ENCODE results near the gene GABBR2.

The GABBR2 gene

DNA sequence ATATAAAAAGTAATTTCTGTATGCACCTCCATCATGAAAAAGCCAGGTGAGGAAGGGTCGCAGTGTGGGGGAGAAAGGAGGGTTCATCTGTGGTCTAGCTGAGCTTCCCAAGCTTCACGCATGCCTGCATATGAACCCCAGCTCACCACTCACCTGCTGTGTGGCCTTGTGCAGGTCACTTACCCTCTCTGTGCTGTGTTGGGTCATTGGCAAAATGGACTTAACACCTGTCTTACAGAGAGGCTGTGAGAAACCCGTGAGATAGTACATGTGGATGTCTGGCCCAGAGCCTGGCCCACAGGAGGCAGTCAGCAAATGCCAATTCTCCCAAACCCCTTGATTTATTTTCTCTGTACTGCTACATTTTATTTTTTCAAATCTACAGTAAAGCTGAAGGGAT is 88.9 kb downstream of the GABBR2 start:
- no peak for DNase-seq

- no peak for DNase-seq
Observed at GRCh38 chr9:98615633-98616032, 93.1 kb downstream of the GABBR2 start.

GRCh38 chr9:98614941-98615340 is 93.8 kb downstream of the GABBR2 start:
- no peak for DNase-seq

DNA sequence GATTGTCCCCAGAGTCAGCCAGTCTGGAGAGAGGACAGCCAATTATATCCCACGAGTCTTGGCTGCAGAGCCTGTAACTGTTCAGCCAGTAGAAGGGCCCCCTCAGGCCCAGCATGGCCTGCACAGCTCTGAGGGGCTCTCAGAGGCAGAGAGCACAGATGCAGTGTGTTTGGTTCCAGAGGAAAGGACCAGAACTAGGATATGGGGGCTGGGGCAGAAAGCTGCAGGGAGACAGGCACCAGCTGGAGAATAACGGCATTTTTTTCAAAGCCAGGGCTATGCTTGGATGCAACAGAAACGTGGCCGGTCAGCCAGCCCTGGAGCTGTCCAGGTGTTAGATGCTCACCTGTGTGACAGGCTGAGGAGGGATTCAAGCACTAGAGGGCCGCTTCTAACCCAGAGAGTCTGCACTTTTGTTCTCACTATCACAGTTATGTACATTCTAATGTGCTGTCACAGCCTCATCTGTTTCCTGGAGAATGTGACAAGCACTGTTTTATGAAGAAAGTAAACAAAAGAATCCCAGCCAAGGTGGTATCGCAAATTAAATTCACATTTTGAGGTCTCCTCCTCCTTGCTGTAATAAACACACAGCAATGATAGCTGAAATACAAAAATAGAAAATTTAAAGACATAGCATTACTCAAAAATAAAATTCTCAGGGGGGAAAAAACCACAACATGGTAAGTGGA is 96.5 kb downstream of the GABBR2 start:
- DNase-seq: no peak

DNA sequence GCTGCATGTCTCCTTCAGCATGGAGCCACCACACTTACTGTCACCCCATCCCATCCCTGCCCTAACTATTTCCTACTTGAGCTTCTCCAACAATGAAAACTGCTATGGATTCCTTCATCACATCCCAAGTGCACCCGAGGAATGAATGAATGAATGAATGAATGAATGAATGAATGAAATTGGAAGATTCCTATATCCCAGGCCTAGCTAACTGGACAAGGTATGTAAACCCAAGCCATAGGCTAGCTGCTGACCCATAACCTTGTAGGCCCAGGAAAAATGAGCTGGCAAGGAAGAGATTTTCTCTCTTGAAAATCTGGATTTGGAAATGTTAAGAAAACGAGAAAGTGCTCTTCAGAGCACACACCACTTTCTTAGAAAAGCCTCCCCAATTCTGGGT is 97.4 kb downstream of the GABBR2 start:
- DNase-seq: no peak

DNA sequence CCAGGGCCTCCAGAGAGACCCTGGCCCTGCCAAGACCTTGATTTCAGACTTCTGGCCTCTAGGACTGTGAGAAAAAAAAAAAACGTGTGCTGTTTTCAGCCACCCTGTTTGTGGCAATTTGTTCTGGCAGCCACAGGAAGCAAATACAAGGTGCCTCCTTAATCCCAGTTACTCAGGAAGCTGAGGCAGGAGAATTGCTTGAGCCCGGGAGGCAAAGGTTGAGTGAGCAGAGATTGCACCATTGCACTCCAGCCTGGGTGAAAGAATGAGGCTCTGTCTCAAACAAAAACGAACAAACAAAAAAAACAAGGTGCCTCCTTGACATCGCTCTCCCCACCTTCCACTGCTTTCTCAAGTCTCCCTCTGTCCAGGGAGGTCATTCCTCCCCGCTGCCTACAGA is 98.0 kb downstream of the GABBR2 start:
- DNase-seq: no peak

- DNase-seq: no peak
Observed at GRCh38 chr9:98610211-98610610, 98.5 kb downstream of the GABBR2 start.

GRCh38 chr9:98609646-98610045 is 99.1 kb downstream of the GABBR2 start:
- DNase-seq: no peak

DNA sequence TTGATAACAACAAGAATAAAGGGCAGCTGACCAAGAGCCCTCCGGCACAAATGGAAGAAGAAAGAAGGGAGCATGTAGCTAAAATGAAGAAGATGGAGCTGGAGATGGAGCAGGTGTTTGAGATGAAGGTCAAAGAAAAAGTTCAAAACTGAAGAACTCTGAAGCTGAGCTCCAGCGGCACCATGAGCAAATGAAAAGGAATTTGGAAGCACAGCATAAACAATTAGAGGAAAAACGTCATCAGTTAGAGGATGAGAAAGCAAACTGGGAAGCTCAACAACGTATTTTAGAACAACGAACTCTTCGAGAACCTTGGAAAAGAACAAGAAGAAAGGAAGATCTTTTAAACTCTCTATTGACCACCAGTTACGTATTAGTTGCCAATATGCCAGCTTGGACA is 100.9 kb downstream of the GABBR2 start:
- no peak for DNase-seq

DNA sequence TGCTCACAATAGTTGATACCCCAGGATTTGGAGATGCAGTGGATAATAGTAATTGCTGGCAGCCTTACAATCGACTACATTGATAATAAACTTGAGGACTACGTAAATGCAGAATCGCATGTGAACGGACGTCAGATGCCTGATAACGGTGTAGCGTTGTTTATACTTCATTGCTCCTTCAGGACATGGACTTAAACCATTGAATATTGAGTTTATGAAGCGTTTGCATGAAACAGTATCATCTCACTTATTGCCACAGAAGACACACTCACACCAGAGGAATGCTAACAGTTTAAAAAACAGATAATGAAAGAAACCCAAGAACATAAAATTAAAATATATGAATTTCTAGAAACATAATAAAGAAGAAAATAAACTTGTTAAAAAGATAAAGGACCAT is 101.6 kb downstream of the GABBR2 start:
- no peak for DNase-seq

DNA sequence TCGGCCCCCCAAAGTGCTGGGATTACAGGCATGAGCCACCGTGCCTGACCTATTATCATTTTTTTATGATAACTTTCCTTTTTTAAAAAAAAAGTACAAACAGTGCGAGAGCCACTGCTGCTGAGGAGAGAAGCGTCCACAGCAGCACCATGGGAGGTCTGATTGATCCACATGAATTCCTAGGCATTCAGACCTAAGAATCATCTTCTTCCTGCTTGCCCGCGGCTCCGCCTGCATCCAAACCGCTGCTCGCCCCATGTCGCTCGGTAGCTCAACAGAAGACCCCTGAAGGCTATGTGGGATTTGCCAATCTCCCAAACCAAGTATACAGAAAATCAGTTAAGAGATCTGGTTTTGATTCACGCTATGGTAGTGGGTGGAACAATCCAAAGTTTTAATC is 102.0 kb downstream of the GABBR2 start:
- DNase-seq: no peak

- DNase-seq: no peak
Observed at GRCh38 chr9:98605116-98605515, 103.6 kb downstream of the GABBR2 start.

DNA sequence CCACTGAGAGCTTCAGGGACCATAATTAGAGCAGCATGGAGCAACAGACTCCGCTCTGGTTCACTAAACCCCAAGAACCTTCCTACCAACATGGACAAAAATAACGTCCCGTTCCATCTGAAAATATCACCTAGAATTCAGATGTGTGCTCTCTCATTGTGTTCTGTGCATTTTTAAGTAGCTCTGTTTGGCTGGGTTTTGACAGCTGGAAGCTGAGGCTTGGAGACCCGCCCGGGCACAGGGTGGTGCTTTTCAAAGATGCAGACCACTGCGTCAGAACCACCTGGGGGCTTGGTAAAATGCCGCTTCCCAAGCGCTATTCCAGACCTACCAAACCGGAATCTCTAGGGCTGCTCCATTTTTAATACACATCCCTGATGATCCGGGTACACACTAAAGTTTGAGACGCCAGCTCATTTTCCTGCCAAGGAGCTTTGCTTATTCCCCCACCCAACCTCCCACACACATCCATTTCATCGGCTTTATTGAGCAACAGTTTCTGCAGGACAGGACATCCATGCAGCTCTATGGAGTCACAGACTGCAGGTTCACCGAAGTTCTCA is 104.8 kb downstream of the GABBR2 start:
- no peak for DNase-seq

DNA sequence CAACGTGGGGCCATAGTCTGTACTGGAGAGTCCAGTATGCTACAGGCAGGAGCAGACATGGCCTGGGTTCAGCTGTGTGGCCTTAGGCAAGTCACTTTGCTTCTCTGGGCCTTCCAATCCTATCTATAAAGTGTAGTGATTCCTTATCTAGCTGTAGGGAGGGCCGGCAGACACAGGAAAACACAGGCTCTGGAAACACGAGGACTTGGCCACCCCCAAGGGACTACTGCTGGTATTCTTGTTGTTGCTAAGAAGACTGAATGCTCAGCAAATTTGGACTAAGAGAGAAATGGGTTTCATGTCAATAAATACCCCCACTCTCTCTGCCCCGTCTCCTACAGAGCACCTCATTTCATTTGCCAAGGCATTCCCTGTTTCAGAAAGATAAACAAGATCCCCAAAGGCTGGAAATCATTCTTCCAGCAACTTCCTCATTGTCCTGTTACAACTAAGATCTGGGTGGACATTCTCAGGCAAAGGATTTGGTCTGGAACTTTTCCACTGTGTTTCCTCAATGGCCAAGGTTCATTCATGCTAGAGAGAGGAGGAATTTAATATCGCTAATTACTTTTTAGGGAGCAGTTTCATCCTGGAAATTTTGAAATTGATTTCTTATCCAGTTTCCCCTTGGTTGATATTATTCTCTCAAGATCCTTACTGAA is 105.8 kb downstream of the GABBR2 start:
- no peak for DNase-seq

DNA sequence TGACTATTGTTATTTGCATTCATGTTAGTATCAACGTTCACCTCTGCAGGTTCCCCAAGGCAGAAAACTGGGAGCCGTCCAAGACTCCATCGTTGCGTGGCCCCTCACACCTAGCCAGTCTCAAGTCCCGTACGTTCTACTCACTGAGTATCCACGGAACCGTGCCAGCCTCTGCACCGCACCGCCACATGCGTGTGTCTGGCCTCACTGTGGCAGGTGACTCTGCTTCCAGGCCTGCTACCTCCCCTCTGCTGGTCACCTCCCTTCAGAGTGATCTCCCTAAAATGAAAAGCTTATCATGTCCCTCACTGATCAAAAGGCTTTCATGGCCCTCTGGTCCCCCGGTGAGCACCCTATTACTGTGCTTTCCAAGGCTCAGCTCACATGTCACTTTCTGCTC is 108.1 kb downstream of the GABBR2 start:
- DNase-seq: no peak

DNA sequence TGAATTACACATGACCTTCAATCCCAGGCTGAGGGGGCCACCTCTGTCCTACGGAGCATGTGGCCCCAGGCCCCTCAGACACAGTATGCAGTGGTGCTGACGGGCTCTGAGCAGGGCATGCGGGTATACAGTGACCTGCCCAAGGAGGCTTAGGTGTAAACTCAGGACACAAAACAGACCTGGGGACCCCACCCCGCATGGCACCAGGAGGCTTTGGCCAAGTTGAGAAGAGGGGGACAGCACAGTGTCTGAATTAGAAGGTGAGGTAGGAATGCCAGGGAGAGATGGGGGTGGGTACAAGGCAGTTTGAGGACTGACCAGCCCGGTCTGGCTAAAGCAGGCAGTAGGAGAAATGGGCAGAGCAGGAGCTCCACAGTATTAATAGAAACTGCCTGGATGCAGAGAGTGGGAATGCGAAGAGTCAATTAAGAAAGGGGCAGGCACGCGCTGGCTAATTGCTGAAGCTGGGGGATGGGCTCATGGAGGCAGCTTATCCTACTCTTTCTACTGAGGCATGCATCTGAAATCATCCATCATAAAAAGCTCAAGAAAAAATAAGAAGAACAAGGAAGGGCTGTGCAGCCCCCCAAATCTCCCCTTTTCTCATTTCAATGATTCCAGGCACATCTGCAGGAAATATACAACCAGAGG is 109.0 kb downstream of the GABBR2 start:
- DNase-seq: no peak

- DNase-seq: no peak
Observed at GRCh38 chr9:98598861-98599260, 109.9 kb downstream of the GABBR2 start.

DNA sequence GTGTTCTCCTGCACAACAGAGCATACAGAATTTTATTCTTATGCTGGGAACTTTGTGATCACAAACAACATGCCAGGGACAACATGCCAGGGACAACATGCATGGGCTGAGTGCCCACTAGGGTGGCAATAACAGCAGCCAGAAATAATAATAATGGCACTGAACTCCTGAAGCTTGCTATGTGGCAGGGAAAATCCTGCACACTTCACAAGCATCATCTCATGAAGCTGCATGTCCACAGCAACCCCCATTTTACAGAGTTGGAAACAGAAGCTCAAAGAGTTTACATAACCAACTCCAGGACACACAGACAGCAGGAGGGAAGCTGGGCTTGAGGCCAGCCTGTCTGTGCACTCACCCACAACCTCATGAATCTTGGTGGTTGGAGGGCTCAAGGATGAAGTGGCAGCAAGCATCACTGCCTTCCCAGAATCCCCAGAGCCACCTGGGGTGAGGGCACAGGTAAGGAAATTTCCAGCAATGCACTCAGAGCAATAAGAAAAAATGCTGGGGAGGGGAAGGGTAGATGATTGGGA is 111.4 kb downstream of the GABBR2 start:
- no peak for DNase-seq

DNA sequence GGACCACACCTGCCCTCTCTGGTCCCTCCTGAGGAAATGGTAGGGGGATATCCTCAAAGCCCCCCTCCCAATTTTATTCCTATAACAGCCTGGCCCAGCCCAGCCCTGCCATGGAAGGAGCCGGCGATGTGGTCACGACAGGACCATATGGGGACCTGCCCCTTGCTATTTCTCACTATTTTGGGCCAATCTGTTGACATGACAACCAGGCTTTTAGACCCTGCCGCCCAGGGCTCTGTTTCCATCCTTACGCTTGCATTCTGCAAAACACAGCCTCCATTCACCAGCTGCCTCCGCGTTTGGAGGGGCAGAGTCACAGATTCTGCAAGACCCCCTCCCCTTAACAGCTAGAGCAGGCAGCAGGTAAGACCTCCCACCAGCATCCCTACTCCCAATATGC is 112.2 kb downstream of the GABBR2 start:
- DNase-seq: no peak

DNA sequence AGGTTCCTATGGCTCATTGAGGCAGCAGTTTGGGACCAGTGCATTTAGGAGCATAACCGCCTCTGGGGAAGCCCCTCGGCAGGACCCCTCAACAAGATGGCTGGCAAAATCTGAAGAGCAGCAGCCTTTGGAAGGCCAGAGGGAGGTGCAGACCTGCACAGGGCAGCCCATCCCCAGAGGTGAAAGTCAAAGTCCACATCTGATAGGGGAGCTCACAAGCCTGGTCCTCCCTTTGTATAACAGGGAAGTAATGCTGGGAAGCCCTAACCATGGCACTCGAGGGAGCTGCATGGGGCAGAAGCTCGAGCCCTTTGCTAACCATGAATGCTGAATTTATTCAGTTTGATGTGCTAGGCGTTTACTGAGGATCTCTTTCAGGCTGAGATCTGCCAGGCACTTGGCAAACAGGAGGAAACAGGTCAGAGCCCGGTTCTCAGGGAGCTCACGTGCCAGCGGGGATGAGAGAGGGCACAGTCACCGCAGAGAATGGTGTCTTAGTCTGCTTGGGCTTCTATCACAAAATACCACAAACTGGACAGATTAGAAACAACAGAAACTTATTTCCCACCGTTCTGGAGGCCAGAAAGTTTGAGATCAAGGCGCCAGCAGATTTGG is 114.1 kb downstream of the GABBR2 start:
- no peak for DNase-seq

- DNase-seq: no peak
Observed at GRCh38 chr9:98593354-98594253, 115.1 kb downstream of the GABBR2 start.

- no peak for DNase-seq
Observed at GRCh38 chr9:98591696-98592095, 117.0 kb downstream of the GABBR2 start.

Measured in DMS79 (cell line).